ENCODE results near the gene MDK.

DNA sequence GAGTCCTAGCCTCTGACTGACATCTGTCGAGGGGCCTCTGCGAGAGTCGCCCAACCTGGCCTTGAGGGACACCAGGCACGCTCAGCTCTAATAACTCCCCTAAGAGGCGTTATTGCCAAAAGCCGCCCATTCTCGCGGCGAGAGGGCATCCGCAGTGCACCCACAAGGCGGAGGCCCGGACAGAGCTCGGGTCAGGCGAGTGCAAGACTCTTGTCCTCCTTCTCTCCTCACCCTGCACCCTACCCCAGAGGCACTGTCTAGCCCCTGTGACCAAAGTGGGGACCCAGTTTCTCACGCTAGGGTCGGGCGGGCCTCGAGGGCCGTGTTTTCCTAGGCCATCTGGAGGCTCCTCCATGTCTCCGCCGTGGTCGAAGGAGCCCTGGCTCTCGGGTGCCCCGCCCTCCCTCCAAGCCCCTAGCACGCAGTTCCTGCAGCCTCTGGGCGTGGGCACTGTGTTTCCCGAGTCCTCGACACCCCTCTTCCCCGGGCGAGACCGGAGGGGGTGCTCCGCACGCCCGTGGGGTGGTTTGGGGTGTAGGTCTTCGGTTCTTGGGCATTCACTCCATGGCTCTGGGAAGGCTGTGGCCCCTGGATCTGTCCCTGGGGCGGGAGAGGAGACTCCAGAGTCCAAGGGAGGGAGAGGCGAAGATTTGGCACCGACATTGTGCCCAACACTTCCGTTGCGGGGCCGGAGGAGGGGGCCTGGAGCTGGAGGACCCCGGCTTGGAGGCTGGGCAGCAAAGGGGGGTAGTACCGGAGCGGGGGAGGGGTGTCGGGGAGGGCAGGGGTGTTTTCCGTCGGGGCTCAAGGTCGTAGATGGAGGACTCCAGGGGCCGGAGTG lies 9.1 kb downstream of the MDK start:
- TF ChIP-seq, protein P1, sequence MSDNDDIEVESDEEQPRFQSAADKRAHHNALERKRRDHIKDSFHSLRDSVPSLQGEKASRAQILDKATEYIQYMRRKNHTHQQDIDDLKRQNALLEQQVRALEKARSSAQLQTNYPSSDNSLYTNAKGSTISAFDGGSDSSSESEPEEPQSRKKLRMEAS (IDR thresholded peaks at IDR 0.05; ENCODE audit: low read depth, low read length): no peak
- no peak for TF ChIP-seq POLR2A (IDR thresholded peaks at IDR 0.05; ENCODE audit: extremely low read depth, insufficient read length)
- TF ChIP-seq, protein P2, sequence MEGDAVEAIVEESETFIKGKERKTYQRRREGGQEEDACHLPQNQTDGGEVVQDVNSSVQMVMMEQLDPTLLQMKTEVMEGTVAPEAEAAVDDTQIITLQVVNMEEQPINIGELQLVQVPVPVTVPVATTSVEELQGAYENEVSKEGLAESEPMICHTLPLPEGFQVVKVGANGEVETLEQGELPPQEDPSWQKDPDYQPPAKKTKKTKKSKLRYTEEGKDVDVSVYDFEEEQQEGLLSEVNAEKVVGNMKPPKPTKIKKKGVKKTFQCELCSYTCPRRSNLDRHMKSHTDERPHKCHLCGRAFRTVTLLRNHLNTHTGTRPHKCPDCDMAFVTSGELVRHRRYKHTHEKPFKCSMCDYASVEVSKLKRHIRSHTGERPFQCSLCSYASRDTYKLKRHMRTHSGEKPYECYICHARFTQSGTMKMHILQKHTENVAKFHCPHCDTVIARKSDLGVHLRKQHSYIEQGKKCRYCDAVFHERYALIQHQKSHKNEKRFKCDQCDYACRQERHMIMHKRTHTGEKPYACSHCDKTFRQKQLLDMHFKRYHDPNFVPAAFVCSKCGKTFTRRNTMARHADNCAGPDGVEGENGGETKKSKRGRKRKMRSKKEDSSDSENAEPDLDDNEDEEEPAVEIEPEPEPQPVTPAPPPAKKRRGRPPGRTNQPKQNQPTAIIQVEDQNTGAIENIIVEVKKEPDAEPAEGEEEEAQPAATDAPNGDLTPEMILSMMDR (IDR thresholded peaks at IDR 0.05; ENCODE audit: low read depth, low read length): no peak
- no peak for TF ChIP-seq MYC (IDR thresholded peaks at IDR 0.05; ENCODE audit: low read depth, low read length)

Measured in NB4 (cell line).